Choroid plexus epithelial cell (primary cell): ENCODE measurements around the gene STARD8.

ENCODE experiments used
- DNase-seq: peaks from one replicate; pipeline ENCODE4 v3.0.0-alpha.2; 2010; ENCODE audit warnings: low read depth
- H3K4me3 ChIP-seq: 2 replicates; pipeline ENCODE4 v1.5.1; 2011; ENCODE audit warnings: low read depth, mild to moderate bottlenecking, control low read depth, low read length, moderate library complexity
- TF ChIP-seq, protein P1 (sequence below): conservative IDR thresholded peaks from 2 replicates; pipeline ENCODE4 v1.5.1; 2011; ENCODE audit warnings: low read depth, mild to moderate bottlenecking, control low read depth, inconsistent platforms, low read length, moderate library complexity

Gene STARD8

DNA sequence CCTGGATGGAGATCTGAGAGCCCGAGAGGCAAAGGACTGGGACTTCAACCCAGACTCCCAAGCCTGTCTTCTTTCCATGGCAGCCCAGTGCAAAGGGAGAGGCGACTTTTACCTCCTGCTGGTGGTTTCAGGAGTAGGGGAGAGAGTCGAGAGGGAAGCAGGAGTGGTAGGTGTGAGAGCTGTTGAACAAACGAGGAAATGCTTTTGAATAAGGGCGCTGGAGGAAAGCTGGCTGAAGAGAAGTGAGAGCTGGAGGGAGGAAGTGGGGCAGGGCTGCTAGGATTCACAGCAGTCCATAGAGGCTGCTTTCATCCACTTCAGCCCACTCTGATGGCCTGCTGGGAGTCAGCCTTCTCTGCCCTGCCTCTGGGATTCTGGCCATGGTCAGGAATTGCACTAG is 99.5 kb downstream of the STARD8 start:
- no peak overlapping the region for H3K4me3 ChIP-seq
- DNase-seq = no peak
- TF ChIP-seq, protein P1, sequence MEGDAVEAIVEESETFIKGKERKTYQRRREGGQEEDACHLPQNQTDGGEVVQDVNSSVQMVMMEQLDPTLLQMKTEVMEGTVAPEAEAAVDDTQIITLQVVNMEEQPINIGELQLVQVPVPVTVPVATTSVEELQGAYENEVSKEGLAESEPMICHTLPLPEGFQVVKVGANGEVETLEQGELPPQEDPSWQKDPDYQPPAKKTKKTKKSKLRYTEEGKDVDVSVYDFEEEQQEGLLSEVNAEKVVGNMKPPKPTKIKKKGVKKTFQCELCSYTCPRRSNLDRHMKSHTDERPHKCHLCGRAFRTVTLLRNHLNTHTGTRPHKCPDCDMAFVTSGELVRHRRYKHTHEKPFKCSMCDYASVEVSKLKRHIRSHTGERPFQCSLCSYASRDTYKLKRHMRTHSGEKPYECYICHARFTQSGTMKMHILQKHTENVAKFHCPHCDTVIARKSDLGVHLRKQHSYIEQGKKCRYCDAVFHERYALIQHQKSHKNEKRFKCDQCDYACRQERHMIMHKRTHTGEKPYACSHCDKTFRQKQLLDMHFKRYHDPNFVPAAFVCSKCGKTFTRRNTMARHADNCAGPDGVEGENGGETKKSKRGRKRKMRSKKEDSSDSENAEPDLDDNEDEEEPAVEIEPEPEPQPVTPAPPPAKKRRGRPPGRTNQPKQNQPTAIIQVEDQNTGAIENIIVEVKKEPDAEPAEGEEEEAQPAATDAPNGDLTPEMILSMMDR = no peak

DNA sequence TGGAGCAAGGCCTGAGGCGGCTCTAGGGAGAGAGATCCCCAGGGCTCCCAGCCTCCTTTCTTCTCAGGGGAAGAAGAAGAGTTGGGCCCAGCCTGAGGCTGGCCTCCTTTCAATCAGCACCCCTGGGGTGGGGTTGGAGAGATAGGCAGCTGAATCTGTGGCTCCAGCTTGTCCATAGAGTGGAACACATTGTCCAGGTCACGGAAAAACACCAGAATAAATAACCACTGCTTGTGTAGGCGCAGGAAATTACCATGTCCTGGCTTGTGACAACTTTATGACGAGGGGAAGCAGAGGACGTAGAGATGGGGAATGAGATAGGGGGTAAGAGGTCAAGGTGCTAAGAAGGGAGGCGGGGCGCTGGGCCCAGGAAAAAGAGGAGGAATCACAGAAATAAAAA is 100.6 kb downstream of the STARD8 start:
- DNase-seq = no peak
- TF ChIP-seq, protein P1 = no peak
- no peak overlapping the region for H3K4me3 ChIP-seq

DNA sequence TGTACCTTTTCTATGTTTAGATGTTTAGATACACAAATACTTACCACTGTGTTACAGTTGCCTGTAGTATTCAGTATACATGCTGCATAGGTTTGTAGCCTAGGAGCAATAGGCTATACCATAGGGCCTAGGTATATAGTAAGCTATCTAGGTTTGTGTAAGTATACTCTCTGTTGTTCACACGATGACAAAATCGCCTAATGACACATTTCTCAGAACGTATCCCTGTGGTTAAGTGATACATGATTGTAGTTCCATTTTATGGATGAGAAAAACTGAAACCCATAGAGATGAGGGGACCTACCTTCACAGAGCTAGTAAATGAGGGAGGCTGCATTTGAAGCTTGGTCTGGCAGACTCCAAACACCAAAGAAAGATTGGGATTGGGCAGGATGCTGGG is 102.0 kb downstream of the STARD8 start:
- DNase-seq = no peak
- TF ChIP-seq, protein P1 = no peak

DNA sequence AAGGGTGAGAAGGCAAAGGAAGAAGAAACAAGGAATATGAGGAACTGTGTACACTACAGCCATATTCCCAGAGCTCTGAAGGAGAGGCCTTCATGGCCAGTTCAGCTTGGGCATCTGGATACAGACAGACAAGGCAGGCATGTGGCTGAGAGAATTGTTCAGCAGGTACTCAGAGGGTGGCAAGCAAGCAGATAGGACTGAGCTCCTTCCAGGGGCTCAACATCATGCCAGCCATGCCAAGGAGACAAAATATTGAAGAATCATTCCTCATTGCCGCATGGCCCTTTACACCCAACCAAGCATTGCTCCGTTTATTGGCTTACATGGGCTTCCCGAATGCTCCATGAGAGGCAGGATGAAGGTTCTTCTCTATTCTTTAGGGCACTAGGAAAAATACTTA is 102.8 kb downstream of the STARD8 start:
- no peak for DNase-seq
- TF ChIP-seq, protein P1 = no peak
- H3K4me3 ChIP-seq = no peak overlapping the region

More for the DNA sequence above, 102.0 kb downstream of the STARD8 start:
- no peak overlapping the region for H3K4me3 ChIP-seq

DNA sequence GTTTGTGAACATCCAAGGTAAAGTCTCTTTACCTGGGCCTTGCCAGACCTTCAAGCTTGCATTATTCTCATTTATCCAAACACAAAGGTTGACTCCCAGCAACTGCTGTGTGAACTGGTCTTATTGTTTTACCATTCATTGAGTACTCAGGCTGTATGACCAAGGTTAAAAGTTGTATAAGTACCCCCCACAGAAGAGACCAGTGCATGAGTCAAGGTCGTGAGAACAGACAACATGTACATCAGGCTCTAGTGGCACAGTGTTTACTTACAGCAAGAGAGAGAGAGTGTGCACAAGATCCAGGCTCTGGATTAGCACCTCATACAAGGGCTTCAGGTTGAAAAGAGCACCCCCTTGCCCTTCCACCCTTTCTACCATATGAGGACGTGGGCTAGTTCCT is 103.9 kb downstream of the STARD8 start:
- TF ChIP-seq, protein P1 = no peak
- no peak for DNase-seq
- H3K4me3 ChIP-seq = no peak overlapping the region

DNA sequence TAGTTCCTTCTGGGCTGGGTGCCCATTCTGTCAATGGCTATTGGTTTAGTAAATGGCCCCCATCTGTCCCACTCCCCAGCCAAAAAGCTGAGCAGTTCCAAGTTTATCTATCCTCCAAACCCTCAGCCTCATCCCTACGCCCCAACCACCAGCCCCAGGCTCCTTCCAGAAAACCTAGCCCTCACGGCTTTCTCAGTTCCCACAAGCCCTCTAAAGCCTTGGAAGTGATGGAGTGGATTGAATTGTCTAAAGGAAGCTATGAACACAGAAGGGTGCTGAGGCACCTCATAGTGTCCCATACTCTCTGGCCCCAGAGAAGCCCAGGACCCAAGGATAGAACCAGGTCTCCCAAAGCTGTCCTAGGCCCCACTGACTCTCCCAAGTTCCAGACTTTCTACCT is 105.8 kb downstream of the STARD8 start:
- H3K4me3 ChIP-seq = no peak overlapping the region
- no peak for DNase-seq
- TF ChIP-seq, protein P1 = no peak

DNA sequence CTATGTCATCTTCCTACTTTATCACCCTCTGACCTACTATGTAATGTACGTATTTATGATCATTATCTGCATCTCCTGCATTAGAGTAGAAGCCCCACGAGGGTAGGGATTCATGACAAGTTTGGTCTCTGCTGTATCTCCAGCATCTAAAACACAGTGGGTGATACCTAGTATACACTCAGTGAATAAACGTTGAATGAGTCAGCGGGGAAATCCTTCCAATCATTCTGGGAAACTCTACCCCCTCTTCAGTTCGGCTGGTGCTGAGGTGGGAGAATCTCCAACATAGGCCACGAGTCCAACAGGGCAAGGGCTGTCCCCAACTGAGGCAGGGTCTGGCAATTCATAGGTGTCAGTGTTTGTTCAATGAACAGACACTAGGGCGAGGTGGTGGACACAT is 106.9 kb downstream of the STARD8 start:
- H3K4me3 ChIP-seq = no peak overlapping the region
- no peak for DNase-seq
- TF ChIP-seq, protein P1 = no peak
